Loucy (cell line): Measurements from ENCODE around the gene NRXN3.

Source experiments
- H2AFZ ChIP-seq: fragments of 200-600 bp; sonication (generic); 2 replicates; pipeline ENCODE4 v1.6.0; 2016; ENCODE audit warnings: antibody characterized with exemption, mild to moderate bottlenecking, low read length, moderate library complexity
- H3F3A ChIP-seq: fragments of 200-600 bp; 2 replicates; pipeline ENCODE4 v1.6.0; 2016; ENCODE audit warnings: antibody characterized with exemption, low read depth, mild to moderate bottlenecking
- H3K27me3 ChIP-seq: fragments of 200-600 bp; sonication (generic); 2 replicates; pipeline ENCODE4 v1.6.1; 2014; ENCODE audit warnings: low read length, mild to moderate bottlenecking; ENCODE audit not compliant: insufficient read depth, poor library complexity, severe bottlenecking
- H3K36me3 ChIP-seq: fragments of 200-600 bp; sonication (generic); 2 replicates; pipeline ENCODE4 v1.6.1; 2016; ENCODE audit warnings: low read length; ENCODE audit not compliant: insufficient read depth
- H3K4me1 ChIP-seq: fragments of 200-600 bp; sonication (generic); 2 replicates; pipeline ENCODE4 v1.5.1; 2014; ENCODE audit warnings: low read length, mild to moderate bottlenecking; ENCODE audit not compliant: insufficient read depth, poor library complexity, severe bottlenecking
- H3K4me2 ChIP-seq: fragments of 200-600 bp; sonication (generic); 2 replicates; pipeline ENCODE4 v1.6.0; 2014; ENCODE audit warnings: antibody characterized with exemption, low read length, low read depth, mild to moderate bottlenecking; ENCODE audit not compliant: poor library complexity, severe bottlenecking
- H3K4me3 ChIP-seq: fragments of 200-600 bp; sonication (generic); 2 replicates; pipeline ENCODE4 v1.5.1; 2014; ENCODE audit warnings: low read length, mild to moderate bottlenecking, mixed read lengths; ENCODE audit not compliant: poor library complexity, severe bottlenecking
- H3K79me2 ChIP-seq: fragments of 200-600 bp; sonication (generic); 2 replicates; pipeline ENCODE4 v1.6.1; 2014; ENCODE audit warnings: low read length; ENCODE audit not compliant: insufficient read depth
- H3K9ac ChIP-seq: fragments of 200-600 bp; sonication (generic); 2 replicates; pipeline ENCODE4 v1.6.0; 2014; ENCODE audit warnings: mild to moderate bottlenecking, low read depth, low read length, moderate library complexity; ENCODE audit not compliant: poor library complexity, severe bottlenecking
- H3K9me2 ChIP-seq: fragments of 200-600 bp; sonication (generic); replicated peaks from 2 replicates; pipeline ENCODE4 v1.6.1; 2016; ENCODE audit warnings: low read depth, low read length, mixed read lengths
- H3K9me3 ChIP-seq: fragments of 200-600 bp; sonication (generic); 2 replicates; pipeline ENCODE4 v1.6.1; 2014; ENCODE audit warnings: mild to moderate bottlenecking, antibody characterized with exemption, low read length, low read depth; ENCODE audit not compliant: insufficient read depth
- H4K20me1 ChIP-seq: fragments of 200-600 bp; sonication (generic); 2 replicates; pipeline ENCODE4 v1.6.0; 2014; ENCODE audit warnings: antibody characterized with exemption, low read length, mild to moderate bottlenecking; ENCODE audit not compliant: insufficient read depth, poor library complexity, severe bottlenecking
- CTCF ChIP-seq: fragments of 200-600 bp; sonication (generic); conservative IDR thresholded peaks from 2 replicates; pipeline ENCODE4 v1.5.1; 2014; ENCODE audit warnings: mild to moderate bottlenecking, antibody characterized with exemption, low read length
- EZH2phosphoT487 ChIP-seq: fragments of 200-600 bp; IDR thresholded peaks from 2 replicates; pipeline ENCODE4 v1.6.1; 2018; ENCODE audit warnings: antibody characterized with exemption, mild to moderate bottlenecking, moderate library complexity, borderline replicate concordance

NRXN3 gene

GRCh38 chr14:78251308-78251707 is 81.1 kb downstream of the NRXN3 start:
- H3K4me3 ChIP-seq: no peak overlapping the region
- H4K20me1 ChIP-seq: no peaks in the 10 kb centered on the region
- H3F3A ChIP-seq: no peaks in the 10 kb centered on the region
- no peaks in the 10 kb centered on the region for H3K27me3 ChIP-seq
- H3K36me3 ChIP-seq: no peaks in the 10 kb centered on the region
- no peak overlapping the region for H3K4me2 ChIP-seq
- H3K79me2 ChIP-seq: no peaks in the 10 kb centered on the region
- H3K9ac ChIP-seq: no peak overlapping the region
- TF ChIP-seq EZH2phosphoT487 (no peak), CTCF (no peak)
- no peaks in the 10 kb centered on the region for H3K4me1 ChIP-seq
- no peaks in the 10 kb centered on the region for H3K9me3 ChIP-seq
- no peak overlapping the region for H2AFZ ChIP-seq
- no peaks in the 10 kb centered on the region for H3K9me2 ChIP-seq

GRCh38 chr14:78253986-78254385 is 83.8 kb downstream of the NRXN3 start:
- Histone ChIP-seq H2AFZ (no peak overlapping the region), H3K9ac (no peak overlapping the region), H4K20me1 (no peaks in the 10 kb centered on the region), H3F3A (no peaks in the 10 kb centered on the region), H3K79me2 (no peaks in the 10 kb centered on the region), H3K27me3 (no peaks in the 10 kb centered on the region), H3K4me3 (no peak overlapping the region), H3K4me2 (no peak overlapping the region), H3K9me2 (no peaks in the 10 kb centered on the region), H3K4me1 (no peaks in the 10 kb centered on the region), H3K36me3 (no peaks in the 10 kb centered on the region), H3K9me3 (no peaks in the 10 kb centered on the region)
- TF ChIP-seq EZH2phosphoT487: no peak
- TF ChIP-seq CTCF: no peak

- H3F3A ChIP-seq: no peaks in the 10 kb centered on the region
Observed at GRCh38 chr14:78254911-78255461, 84.8 kb downstream of the NRXN3 start.

More at GRCh38 chr14:78254911-78255461, 84.8 kb downstream of the NRXN3 start:
- TF ChIP-seq EZH2phosphoT487: no peak
- no peak for TF ChIP-seq CTCF
- no peaks in the 10 kb centered on the region for H4K20me1 ChIP-seq
- no peaks in the 10 kb centered on the region for H3K9me2 ChIP-seq
- H3K36me3 ChIP-seq: no peaks in the 10 kb centered on the region
- no peak overlapping the region for H3K4me3 ChIP-seq
- no peaks in the 10 kb centered on the region for H3K9me3 ChIP-seq
- H3K4me2 ChIP-seq: no peak overlapping the region
- no peaks in the 10 kb centered on the region for H3K4me1 ChIP-seq
- no peak overlapping the region for H2AFZ ChIP-seq
- H3K9ac ChIP-seq: no peak overlapping the region
- H3K27me3 ChIP-seq: no peaks in the 10 kb centered on the region
- no peaks in the 10 kb centered on the region for H3K79me2 ChIP-seq
